Ovary (tissue), 9 donors: ENCODE results near the gene NUP210. TPM values are rescaled to one million over a fixed set of nuclear protein-coding genes. Genes with fewer than 3 reads are reported as not detected.

Experiments
- DNase-seq, 5 donors: peaks; one replicate each; pipeline ENCODE4 v3.0.0-alpha.2; 2019 to 2020
- H3K27ac ChIP-seq, 2 donors: fragments of 200-600 bp; one replicate each; pipeline versions ENCODE4 v1.5.1 to v1.8.0; 2019 to 2022
- H3K27me3 ChIP-seq: fragments of 200-600 bp; one replicate; pipeline ENCODE4 v1.8.0; 2022
- H3K36me3 ChIP-seq: fragments of 200-600 bp; sonication (generic); one replicate; pipeline ENCODE4 v1.5.1; 2019
- H3K4me1 ChIP-seq: one replicate; pipeline ENCODE4 v1.8.1; 2013; ENCODE audit warnings: mild to moderate bottlenecking, moderate library complexity; ENCODE audit not compliant: insufficient read depth
- H3K4me3 ChIP-seq: fragments of 200-600 bp; sonication (generic); one replicate; pipeline ENCODE4 v1.5.1; 2017
- H3K9me3 ChIP-seq, 2 donors: fragments of 200-600 bp in 1 of 2; sonication (generic) in 1 of 2; one replicate each; pipeline versions ENCODE4 v1.5.1 to v1.8.1; 2013 to 2019; ENCODE audit warnings: mild to moderate bottlenecking in 1 of 2, moderate library complexity in 1 of 2
- CTCF ChIP-seq, 3 donors: fragments of 450-650 bp in 2 of 3; fragments of 200-600 bp in 1 of 3; IDR thresholded peaks; one replicate each; pipeline versions ENCODE4 v1.5.1 to v1.8.0; 2016 to 2022; ENCODE audit warnings: antibody characterized with exemption in 3 of 3, mild to moderate bottlenecking in 1 of 3
- EP300 ChIP-seq: sonication (generic); formaldehyde crosslinking; IDR thresholded peaks from one replicate; pipeline ENCODE4 v1.6.1; 2017; ENCODE audit warnings: antibody characterized with exemption
- POLR2A ChIP-seq: fragments of 450-650 bp; IDR thresholded peaks from one replicate; pipeline ENCODE4 v1.6.1; 2017; ENCODE audit warnings: antibody characterized with exemption, mild to moderate bottlenecking, moderate library complexity
- WGBS, 3 donors: extraction: QIAGEN DNeasy Blood & Tissue Kit in 1 of 3; methylation state at CpG; one replicate each; pipeline versions ENCODE4 v1.1.5 to v1.1.7; 2013 to 2017; 5-methylcytosine and 5-hydroxymethylcytosine counted together
- intact Hi-C, 4 donors: fragments of 100-400 bp; cut with DNase I; formaldehyde crosslinking; loops; one replicate each; pipeline versions ENCODE4 v1.11.0 to v1.15.1; 2022 to 2023
- polyA plus RNA-seq, 2 donors: library from polyadenylated mRNA; stranded (reverse); fragments of 200-250 nt in 1 of 2; fragments of 350-450 nt in 1 of 2; fragmentation: Illumina TruSeq in 1 of 2; extraction: RNeasy Lipid Tissue Mini Kit (QIAGEN cat#74804) in 1 of 2; gene quantifications; one replicate each; pipeline ENCODE4 v1.2.3, GENCODE V29; 2013 to 2014
- total RNA-seq, 7 donors: library from RNA; depleted of rRNA in 2 of 7; stranded (reverse); fragments of >200 nt in 2 of 7; fragmentation: NEBNext Ultra II Directional in 3 of 7; extraction: Animal tissue kit (Norgen Biotek cat#: 25700) in 3 of 7; gene quantifications; one replicate each; pipeline versions ENCODE4 v1.1.0 to v1.2.4, GENCODE V29; 2016 to 2023
- donor health status: DM: no; HTN: no; CAD: no; lungs with moderate emphysema.
- donor health status: DM: no; HTN: no; CAD: no.
- donor health status: Bipolar disorder and iron deficiency.
- donor health status: DM: yes; HTN: yes; CAD: no.
- donor health status: DM: no; HTN: no; CAD: no.
- donor health status: DM: yes; HTN: yes; CAD: no.

NUP210 gene
- total and polyA plus RNA-seq, 9 donors: 1.4 to 5.8 (median 3.2) TPM

GRCh38 chr3:13370055-13370454, 50.1 kb downstream of the NUP210 start:
- TF ChIP-seq POLR2A: no peak
- TF ChIP-seq EP300: no peak
- no peak for TF ChIP-seq CTCF (IDR thresholded peaks at IDR 0.05)
- Histone ChIP-seq H3K27me3 (no peaks in the 10 kb centered on the region), H3K4me1 (no peaks in the 10 kb centered on the region), H3K9me3 (no peaks in the 10 kb centered on the region), H3K36me3 (no peaks in the 10 kb centered on the region), H3K27ac (no peak overlapping the region), H3K4me3 (no peak overlapping the region)
- intact Hi-C loops: no loop called here
- WGBS, 3 donors: 17 to 23% (median 20%) methylated on average over 3 of the region's 3 CpGs
- no peak for DNase-seq

GRCh38 chr3:13368834-13369233, 51.3 kb downstream of the NUP210 start:
- no peaks in the 10 kb centered on the region for H3K36me3 ChIP-seq

GRCh38 chr3:13367728-13368127, 52.4 kb downstream of the NUP210 start:
- H3K4me3 ChIP-seq: no peak overlapping the region
- TF ChIP-seq EP300: no peak
- no peak for TF ChIP-seq POLR2A
- no peak for TF ChIP-seq CTCF (IDR thresholded peaks at IDR 0.05)
- no peaks in the 10 kb centered on the region for H3K36me3 ChIP-seq
- no peaks in the 10 kb centered on the region for H3K27me3 ChIP-seq
- intact Hi-C loops: no loop called here
- no peaks in the 10 kb centered on the region for H3K9me3 ChIP-seq
- no peak overlapping the region for H3K27ac ChIP-seq
- no peak for DNase-seq
- WGBS, 3 donors: 72 to 92% (median 77%) methylated on average over 7 of the region's 7 CpGs
- no peaks in the 10 kb centered on the region for H3K4me1 ChIP-seq

More at GRCh38 chr3:13368834-13369233, 51.3 kb downstream of the NUP210 start:
- no peaks in the 10 kb centered on the region for H3K9me3 ChIP-seq
- H3K4me3 ChIP-seq: no peak overlapping the region
- intact Hi-C loops: no loop called here
- no peak for DNase-seq
- H3K27me3 ChIP-seq: no peaks in the 10 kb centered on the region
- no peak overlapping the region for H3K27ac ChIP-seq
- no peaks in the 10 kb centered on the region for H3K4me1 ChIP-seq
- WGBS, 3 donors: 92 to 98% (median 93%) methylated on average over 6 of the region's 6 CpGs
- TF ChIP-seq CTCF (IDR thresholded peaks at IDR 0.05) (no peak), EP300 (no peak), POLR2A (no peak)

GRCh38 chr3:13365390-13366379, 54.4 kb downstream of the NUP210 start:
- no peak overlapping the region for H3K4me3 ChIP-seq
- no peak overlapping the region for H3K27ac ChIP-seq
- no peaks in the 10 kb centered on the region for H3K9me3 ChIP-seq
- intact Hi-C loops: no loop called here
- no peaks in the 10 kb centered on the region for H3K4me1 ChIP-seq
- H3K36me3 ChIP-seq: no peaks in the 10 kb centered on the region
- DNase-seq: no peak
- 90 to 92% (median 92%) methylated on average over 24 of the region's 24 CpGs for WGBS, 3 donors
- TF ChIP-seq CTCF (IDR thresholded peaks at IDR 0.05): no peak
- TF ChIP-seq EP300: no peak
- TF ChIP-seq POLR2A: no peak
- H3K27me3 ChIP-seq: no peaks in the 10 kb centered on the region
